GM18508 (cell line): ENCODE results near the gene BST1.

Experiments
- ATAC-seq: cut with Tn5 transposase; IDR thresholded peaks from one replicate; pipeline ENCODE4 v1.9.1; 2021; ENCODE audit warnings: moderate number of reproducible peaks; ENCODE audit not compliant: insufficient read depth, unreplicated experiment

The BST1 gene

DNA sequence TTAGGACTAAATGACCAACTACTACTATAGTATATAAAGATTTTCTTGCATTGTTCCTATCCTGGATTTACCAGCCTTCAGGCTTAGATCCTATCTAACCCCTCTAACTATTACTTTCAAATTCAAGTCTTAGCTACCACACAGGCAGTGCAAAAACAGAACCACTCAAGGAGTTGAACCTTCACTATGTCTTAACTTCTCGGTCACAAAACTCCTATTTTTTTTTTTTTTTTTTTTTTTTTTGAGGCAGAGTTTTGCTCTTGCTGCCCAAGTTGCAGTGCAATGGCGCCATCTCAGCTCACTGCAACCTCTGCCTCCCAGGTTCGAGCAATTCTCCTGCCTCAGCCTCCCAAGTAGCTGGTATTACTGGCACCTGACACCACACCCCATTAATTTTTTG is 27.5 kb upstream of the BST1 start:
- no peak for ATAC-seq

DNA sequence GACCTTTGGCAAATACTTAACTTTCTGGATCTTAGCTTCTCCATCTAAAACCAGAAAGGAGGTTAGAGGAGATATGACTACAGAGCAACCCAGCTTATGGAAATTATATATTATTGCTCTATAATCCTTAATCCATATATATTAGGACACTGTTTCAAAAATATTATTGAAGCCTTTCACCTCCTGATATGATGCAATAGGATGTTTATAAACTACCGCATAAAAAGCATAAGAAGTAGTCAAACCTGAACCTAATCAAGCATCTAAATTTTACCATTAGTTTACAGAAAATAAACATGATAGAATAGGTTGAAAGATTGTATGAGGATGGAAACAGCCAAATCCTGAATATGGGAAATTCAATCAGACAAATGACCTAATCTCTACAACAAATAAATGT is 26.8 kb upstream of the BST1 start:
- ATAC-seq, result no peak

DNA sequence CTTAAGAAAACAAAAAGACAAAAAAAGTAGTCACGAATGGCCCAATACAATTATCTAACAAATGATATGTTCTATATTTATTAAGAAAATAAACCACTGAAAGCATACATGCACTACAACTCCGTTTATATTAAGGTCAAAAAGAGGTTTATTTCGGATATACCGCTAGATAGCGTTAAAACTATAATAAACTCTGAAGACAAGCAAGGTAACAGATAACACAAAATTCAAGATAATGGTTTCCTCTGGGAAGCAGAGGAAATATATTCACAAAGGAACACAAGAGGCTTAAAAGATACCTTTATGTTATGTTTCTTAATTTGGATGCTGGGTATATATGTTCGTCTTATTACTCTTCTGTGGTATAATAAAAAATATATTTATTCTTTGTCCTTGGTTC is 26.0 kb upstream of the BST1 start:
- ATAC-seq, result no peak

DNA sequence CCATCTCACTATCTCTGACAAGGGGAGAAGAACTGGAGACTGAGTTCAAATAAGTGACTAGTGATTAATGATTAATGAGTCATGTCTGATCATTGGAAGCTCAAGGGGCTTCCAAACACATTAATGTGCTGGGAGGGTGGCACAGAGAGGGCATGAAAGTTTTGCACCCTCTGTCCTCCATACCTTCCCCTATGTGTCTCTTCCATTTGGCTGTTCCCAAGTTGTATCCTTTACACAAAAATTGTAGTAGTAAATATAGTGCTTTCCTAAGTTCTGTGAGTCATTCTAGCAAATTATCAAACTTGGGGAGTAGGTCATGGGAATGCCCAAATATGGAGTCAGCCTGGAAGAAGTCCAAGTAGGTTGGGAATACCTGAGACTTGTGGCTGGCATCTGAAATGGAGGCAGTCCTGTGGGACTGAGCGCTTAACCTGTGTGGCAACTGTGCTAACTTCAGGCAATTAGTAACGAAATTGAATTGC is 25.3 kb upstream of the BST1 start:
- ATAC-seq, result no peak

DNA sequence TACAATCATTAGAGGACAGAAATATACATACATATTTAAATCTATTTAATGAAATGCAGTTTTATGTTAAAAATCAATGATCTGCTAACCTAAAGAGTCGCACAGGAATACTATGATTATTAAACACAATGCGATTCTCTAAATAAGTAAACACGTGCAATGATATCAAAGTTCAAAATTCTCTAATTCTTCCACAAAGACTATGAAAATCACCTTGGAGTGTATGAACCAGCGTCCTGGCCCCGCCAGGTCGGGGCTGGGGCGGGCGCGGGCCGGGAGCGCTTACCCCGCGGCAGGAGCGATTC is 21.8 kb upstream of the BST1 start:
- no peak for ATAC-seq

DNA sequence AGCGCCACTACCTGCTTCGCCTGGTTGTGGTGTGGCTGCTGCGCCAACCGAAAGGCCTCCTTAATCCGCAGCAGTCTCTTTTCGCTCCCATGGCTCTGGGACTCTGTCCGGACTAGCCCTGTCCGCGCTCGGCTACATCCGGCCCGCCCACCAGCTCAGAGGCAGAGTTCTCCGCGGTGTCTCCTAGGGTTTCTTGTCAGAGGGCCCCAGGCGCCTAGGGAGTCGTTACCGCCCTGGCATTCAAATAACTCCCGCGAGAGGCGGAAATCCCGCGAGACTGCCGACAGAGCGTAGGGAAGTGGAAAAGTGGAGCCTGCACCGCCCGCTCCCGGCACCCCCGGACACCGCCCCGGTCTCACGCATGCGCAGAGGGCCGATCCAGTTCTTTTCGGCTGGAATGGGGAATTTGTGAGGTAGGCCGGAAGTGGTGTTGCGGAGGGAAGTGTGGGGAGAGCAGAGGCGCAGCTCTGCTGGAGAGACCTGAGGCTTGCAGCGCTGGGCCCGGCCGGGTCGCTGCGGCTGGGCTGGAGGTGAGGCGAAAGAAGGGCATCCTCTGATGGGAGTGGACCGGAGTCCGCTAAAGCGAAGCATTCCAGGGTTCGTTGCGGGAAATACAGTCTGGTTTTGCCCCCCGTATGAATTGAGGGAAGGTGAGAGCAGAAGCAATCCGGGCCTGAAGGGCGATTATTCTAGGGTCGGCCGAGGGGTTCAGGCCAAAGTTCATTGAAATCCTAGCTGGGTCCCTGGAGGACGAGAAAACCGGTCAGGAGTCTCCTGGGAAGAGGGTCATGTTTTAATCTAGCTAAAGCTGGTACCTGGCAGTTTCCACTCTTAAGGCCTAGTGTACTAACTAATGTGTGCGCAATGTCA is 21.3 kb upstream of the BST1 start, which contains the start of gene FAM200B:
Gene FAM200B (plus strand): TSS at position 456 of the 870 bp plus-strand sequence. CDS start 5,151 bp downstream, outside the sequence.
- peak; percentile 81 for ATAC-seq

DNA sequence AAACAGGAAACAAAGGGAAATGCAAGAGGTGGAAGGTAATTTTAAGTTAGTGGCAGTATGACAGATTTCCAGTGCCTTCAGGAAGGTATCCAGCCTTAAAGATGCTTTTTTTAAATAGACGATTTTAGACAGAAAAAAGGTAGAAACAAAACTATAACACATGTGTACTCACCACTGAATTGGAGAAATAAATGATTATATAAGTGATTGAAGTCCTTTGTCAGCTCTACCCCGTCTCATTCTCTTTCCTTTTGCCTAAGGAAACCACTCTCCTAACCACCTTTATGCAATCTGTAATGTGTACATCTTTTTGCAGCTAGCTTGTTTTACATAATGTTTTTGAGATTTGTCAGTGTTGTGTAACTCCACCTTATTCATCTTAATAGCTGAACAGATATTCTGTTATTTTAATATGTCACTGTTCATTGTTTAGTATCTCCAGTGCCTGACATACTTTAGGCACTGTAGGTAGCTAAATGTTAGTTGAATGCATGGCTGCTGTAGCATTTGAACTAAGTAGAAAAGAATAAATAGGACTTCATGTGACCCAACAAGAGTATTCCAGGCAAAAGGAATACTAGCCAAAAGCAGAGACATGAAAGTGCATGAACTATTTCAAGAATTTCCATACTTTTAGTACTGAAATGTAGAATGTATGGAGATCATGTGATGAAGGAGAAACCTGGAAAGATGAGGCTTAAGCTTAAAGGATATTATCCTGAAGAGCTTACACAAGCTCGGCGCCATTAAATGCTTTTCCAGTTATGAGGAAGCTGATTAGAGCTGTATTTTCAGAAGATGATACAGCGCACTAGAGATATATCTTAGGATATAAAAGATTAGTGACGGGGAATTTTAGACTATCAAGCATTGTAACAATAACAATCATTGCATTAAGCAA is 20.4 kb upstream of the BST1 start:
- ATAC-seq, result no peak

DNA sequence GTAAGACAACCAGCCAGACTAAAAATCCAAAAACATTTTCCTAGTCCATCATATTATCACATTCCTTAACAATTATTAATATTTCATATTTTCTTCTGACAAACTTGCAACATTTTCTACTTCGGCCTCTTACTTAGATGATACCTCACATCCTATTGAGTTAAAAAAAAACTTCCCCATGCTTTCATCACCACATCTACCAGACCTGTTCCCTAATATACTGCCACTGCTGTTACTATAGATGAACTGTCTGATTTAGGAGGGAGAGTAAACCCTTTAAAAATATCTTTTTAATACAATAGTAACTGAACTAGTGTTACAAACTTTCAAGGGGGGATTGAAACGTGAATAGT is 19.7 kb upstream of the BST1 start:
- ATAC-seq, result no peak

DNA sequence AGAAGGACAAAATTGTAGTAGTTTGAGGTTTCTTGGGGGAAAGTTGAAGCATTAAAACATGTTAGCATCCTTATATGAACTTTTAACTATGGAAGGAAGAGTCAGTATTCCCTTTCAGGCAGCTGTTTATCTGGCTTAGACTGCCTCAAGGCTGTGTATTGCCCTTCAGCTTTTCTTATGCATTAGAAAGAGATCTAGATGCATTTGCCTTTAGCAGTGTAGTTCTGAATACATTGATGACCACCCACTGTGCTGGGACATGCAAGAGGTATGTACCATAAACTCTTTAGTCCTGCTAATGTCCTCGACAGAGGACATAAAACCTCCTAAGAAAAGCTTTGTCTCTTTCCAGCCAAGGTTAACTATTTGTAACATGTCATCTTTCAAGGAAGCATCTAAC is 18.4 kb upstream of the BST1 start:
- ATAC-seq, result no peak

DNA sequence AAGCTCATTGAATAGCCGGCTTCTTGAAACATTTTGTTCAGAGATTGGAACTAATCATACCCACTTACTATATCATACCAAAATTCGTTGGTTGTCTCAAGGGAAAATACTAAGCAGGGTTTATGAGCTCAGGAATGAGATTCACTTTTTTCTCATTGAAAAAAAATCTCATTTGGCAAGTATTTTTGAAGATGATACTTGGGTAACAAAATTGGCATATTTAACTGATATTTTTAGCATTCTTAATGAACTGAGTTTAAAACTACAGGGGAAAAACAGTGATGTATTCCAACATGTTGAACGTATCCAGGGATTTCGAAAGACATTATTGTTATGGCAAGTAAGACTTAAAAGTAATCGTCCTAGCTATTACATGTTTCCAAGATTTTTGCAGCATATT is 14.8 kb upstream of the BST1 start:
- no peak for ATAC-seq

DNA sequence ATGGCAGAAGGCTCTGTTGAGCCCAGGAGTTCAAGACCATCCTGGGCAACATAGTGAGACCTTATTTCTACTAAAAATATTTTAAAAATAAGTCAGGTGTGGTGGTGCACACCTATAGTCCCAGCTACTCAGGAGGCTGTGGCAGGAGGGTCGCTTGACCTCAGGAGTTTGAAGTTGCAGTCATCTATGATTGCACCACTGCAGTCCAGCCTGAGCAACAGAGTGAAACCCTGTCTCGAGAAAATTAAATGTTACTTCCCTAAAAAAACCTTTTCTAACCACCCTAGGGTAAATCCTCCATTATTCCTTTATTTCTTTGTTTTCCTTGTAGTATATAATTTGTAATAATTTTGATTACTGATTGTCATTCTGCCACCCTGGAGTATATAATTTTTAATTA is 13.3 kb upstream of the BST1 start:
- ATAC-seq, result no peak

DNA sequence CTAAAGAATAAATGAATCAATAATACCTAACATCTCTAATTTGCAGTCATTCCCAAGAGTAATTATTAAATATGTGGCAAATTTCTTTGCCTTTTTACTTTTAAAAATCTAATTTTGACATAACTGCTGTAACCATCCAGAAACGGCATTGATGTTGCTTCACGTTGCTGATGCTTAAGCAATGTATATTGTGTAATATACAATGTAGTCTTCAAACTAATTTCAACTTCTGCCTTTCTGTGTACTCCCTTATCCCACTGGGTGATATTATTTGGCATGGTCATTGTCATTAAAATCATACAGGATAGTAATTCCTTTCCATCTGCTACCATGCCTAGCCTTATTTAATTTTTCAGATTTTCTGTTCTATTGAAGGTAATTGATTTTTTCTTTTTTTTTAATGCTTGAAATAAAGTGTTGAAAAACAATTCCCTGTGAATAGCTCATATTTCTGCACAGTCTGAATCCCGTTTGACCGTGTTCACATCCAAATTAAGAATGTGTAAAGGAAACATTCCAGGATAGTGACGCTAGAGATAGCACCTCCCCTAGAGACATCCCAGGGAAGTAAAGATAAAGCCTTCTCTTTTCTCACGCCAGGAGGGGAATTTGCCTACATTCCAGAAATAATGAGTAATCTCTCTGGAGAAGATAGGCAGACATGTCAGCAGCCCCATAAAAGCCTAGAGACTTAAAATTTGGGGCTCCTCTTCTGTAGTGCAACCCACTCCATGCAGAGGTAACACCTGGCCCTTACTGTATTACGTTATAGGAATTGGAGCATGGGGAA is 12.7 kb upstream of the BST1 start:
- no peak for ATAC-seq

DNA sequence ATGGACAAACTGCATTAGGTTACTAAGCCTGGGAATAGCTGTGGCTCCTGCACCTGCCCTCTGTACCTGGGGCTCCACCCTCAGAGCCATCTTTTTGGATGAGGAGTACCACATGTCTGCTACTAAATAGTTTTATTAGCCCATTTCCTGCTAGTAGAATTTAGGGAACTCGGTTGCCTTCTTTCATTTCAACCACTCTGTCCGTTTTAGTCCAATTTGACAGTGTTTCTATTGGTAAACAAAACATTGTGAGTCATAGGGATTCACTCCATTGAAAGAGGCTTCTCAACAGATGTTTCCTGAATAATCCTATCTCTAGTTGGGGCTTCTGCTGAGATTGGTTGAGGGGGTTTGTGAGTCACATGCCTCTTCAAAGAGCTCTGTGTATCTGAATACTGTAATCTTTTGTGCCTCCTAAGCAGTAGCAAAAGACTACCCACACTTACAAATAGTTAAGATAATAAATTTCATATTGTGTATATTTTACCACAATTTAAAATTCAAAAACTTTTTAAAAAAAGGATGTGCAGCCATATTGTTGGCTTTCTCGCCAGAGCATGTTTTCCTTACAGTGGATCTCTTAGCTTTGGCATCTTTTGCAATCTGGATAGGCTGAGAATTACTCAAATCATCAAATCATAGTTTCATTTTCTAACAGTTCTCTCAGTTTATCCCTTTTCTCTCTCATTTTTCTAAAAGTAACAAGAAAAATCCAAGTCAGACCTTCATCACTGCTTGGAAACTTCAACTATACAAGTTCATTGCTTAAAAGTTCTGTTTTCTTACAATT is 11.3 kb upstream of the BST1 start:
- no peak for ATAC-seq

DNA sequence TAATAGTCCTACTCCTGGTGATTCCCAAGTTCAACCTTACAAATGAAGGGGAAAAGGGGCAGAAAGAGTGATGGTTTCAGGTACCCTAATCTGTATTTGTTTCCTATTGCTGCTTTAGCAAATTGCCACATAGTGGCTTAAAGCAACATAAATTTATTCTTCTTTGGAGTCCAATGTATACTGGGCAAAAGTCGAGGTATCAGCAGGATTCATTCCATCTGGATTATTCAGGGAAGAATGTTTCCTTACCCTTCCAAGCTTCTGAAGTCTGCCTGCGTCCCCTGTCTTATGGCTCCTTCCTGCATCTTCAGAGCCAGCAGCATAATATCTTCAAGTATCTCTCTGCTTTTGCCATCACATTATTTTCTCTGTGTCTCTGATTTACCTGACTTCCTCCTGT is 10.3 kb upstream of the BST1 start:
- no peak for ATAC-seq

DNA sequence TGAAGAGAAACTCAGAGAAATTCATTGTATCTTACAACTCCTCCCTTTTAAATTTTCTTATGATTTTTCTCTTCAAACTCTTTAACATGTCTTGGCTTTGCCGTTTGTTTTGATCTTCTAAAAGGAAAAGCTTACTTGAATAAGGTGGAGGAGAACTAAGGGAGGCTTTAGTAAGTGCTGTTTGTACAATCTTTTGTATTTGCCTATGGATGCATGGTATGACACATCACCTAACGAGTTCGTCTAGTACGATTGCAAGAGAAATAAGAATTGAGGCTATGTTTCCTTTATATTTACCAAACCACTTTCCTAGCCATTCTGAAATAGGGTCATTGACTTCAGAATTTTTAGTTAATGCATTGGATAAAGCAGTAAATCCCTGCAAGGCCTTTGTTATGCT is 8.4 kb upstream of the BST1 start:
- no peak for ATAC-seq

DNA sequence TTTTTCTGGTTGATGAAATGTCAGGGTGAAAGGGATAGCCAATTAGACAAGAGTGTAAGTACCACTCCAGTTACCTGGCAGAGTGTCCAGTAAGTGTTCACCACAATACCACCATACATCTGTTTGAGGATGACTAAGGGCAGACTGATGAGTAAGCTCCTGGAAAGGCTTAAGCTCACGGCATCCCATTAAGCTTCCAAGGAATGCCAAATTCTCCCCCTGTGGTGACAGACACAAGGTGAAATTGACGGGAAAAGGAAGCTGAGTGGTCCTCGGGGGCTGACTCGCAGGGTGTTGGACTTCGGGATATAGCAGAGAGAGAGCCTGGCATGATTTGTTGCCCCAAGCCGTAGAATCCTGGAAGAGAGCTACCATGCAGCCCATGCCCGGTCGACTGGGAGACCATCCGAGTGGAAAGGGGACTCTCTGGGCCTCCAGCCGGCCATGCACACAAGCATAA is 7.6 kb upstream of the BST1 start:
- ATAC-seq, result no peak

DNA sequence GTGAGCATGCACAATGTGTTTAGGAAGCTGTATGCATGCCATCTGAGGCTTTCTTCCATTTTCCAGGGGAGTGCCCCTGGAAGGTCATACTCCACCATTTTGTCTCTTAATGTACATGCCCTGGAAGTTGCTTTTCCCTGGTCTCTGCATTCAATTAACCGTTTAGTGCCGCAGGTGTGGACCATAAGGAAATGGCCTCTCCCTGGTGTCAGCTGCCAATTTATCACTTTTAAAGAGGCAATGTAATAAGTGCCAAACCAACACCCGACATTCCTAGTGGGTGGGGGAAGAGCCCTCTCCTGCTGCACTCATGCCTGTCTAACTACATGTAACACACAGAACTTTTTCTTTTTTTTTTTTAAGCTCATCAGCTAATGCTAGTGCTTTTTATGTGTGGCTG is 7.1 kb upstream of the BST1 start:
- no peak for ATAC-seq

DNA sequence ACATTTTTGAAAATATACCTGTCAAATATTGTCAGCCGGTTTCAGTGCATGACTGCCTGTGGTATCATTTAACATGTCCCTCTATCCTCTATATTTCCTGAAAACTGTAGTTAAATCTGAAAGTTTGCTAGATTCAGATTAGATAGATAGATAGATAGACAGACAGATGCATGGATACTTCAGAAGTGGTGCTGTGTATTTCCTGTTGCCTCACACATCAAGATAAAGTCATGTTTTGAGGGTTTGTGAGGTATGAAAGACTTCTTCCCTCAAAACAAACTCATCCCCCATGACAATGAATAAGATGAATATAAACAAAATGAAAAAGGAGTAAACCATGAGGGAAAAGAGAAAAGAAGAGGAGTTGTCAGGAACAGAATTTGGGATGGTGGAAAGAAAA is 6.0 kb upstream of the BST1 start:
- ATAC-seq, result no peak

DNA sequence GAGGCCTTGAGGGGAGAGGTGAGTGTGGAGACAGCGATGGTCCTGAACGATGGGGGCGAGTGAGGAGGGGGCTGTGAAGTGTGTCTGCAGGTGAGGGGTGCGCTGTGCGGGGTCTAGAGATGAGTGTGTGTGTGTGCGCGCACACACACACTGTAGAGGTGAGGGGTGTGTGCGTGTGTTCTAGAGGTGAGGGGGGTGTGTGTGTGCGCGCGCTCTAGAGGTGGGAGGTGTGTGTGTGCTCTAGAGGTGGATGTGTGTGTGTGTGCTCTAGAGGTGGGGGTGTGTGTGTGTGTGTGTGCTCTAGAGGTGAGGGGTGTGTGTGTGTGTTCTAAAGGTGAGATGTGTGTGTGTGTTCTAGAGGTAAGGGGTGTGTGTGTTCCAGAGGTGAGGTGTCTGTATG is 574 bp downstream of the BST1 start:
- no peak for ATAC-seq

DNA sequence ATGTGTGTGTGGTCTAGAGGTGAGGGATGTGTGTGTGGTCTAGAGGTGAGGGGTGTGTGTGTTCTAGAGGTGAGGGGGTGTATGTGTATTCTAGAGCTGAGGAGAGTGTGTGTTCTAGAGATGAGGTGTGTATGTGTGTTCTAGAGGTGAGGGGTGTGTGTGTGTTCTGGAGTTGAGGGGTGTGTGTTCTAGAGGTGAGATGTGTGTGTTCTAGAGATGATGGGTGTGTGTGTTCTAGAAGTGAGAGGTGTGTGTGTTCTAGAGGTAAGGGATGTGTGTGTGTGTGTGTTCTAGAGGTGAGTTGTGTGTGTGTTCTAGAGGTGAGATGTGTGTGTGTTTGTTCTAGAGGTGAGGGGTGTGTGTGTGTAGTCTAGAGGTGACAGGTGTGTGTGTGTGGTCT is 1.3 kb downstream of the BST1 start:
- ATAC-seq, result no peak
